Calu3 (cell line): ENCODE data around the gene FGF14. TPM values are rescaled to one million over a fixed set of nuclear protein-coding genes. Genes with fewer than 3 reads are reported as not detected.

Experiments
- BruUV-seq: library from RNA; stranded (reverse); fragments of 400-500 nt; replicated peaks from 2 replicates; lab custom pipeline; 2021; lab: Mats Ljungman, UMichigan
- CTCF ChIA-PET: fragments of 300-600 bp; sonication (Branson Sonifier 250); formaldehyde crosslinking; loops from one replicate; lab custom pipeline; 2022; ENCODE audit warnings: antibody characterized with exemption; lab: Charles Lee
- DNase-seq: peaks from one replicate; pipeline ENCODE4 v3.0.0; 2022
- H3K27ac Mint-ChIP-seq: one replicate; pipeline ENCODE4 v1.8.0; 2022; ENCODE audit warnings: mixed read lengths; ENCODE audit not compliant: unreplicated experiment
- H3K27me3 Mint-ChIP-seq: one replicate; pipeline ENCODE4 v1.8.0; 2022; ENCODE audit warnings: mixed read lengths; ENCODE audit not compliant: unreplicated experiment
- H3K36me3 Mint-ChIP-seq: one replicate; pipeline ENCODE4 v1.8.0; 2022; ENCODE audit warnings: mild to moderate bottlenecking, moderate library complexity, mixed read lengths; ENCODE audit not compliant: insufficient read depth, unreplicated experiment
- H3K4me1 Mint-ChIP-seq: one replicate; pipeline ENCODE4 v1.8.0; 2022; ENCODE audit warnings: mild to moderate bottlenecking, low read depth, mixed read lengths; ENCODE audit not compliant: unreplicated experiment
- H3K4me3 Mint-ChIP-seq: one replicate; pipeline ENCODE4 v1.8.0; 2022; ENCODE audit warnings: mild to moderate bottlenecking, low read depth, moderate library complexity, mixed read lengths; ENCODE audit not compliant: unreplicated experiment
- H3K9me3 Mint-ChIP-seq: one replicate; pipeline ENCODE4 v1.8.0; 2022; ENCODE audit warnings: low read depth, mixed read lengths; ENCODE audit not compliant: unreplicated experiment
- intact Hi-C: fragments of 100-400 bp; cut with micrococcal nuclease; formaldehyde crosslinking; loops from one replicate; pipeline ENCODE4 v1.10.0; 2022; ENCODE audit not compliant: unreplicated experiment
- total RNA-seq: library from RNA; stranded (reverse); gene quantifications from 2 replicates; pipeline ENCODE4 v1.2.3, GENCODE V29; 2022
- TF ChIP-seq, protein P1 (sequence below): fragments of 200-600 bp; IDR thresholded peaks from one replicate; pipeline ENCODE4 v1.8.0; 2022; ENCODE audit warnings: antibody characterized with exemption; ENCODE audit not compliant: unreplicated experiment

FGF14 gene
- total RNA-seq, 1 experiment from 2014 or later, result 0.21 TPM

GRCh38 chr13:101977475-101977874, 424.4 kb downstream of the FGF14 start:
- Mint-ChIP-seq H3K36me3 (no peaks in the 10 kb centered on the region), H3K27ac (no peak overlapping the region), H3K9me3 (no peaks in the 10 kb centered on the region), H3K4me3 (no peak overlapping the region), H3K27me3 (no peaks in the 10 kb centered on the region), H3K4me1 (no peaks in the 10 kb centered on the region)
- no peak for DNase-seq
- no TSS peak for BruUV-seq
- intact Hi-C loops, result no loop called here
- CTCF ChIA-PET, result no interaction called here
- TF ChIP-seq, protein P1, sequence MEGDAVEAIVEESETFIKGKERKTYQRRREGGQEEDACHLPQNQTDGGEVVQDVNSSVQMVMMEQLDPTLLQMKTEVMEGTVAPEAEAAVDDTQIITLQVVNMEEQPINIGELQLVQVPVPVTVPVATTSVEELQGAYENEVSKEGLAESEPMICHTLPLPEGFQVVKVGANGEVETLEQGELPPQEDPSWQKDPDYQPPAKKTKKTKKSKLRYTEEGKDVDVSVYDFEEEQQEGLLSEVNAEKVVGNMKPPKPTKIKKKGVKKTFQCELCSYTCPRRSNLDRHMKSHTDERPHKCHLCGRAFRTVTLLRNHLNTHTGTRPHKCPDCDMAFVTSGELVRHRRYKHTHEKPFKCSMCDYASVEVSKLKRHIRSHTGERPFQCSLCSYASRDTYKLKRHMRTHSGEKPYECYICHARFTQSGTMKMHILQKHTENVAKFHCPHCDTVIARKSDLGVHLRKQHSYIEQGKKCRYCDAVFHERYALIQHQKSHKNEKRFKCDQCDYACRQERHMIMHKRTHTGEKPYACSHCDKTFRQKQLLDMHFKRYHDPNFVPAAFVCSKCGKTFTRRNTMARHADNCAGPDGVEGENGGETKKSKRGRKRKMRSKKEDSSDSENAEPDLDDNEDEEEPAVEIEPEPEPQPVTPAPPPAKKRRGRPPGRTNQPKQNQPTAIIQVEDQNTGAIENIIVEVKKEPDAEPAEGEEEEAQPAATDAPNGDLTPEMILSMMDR, result no peak

DNA sequence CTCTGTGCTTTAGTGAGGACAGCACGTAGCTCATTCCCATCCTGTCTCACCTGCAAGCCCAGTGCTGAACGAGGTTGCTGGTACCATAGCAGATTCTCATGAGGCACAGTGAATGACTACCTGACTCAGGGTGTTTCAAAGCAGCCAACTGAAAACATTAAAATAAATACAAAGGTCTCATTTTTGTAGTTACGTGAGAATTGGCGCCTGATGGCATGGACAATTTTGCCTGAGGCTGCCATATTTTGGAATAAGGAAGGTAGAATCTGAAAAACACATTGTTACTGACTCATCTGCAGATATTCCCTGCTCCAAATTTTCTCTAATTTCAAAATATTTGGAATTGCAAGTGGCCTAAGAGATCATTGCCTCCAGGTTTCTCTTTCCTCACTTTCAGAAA, 429.7 kb downstream of the FGF14 start:
- intact Hi-C loops, result no loop called here
- no peaks in the 10 kb centered on the region for H3K9me3 Mint-ChIP-seq
- H3K36me3 Mint-ChIP-seq, result no peaks in the 10 kb centered on the region
- no peak for DNase-seq
- no peaks in the 10 kb centered on the region for H3K27me3 Mint-ChIP-seq
- TF ChIP-seq, protein P1, result no peak
- no peak overlapping the region for H3K4me3 Mint-ChIP-seq
- no peaks in the 10 kb centered on the region for H3K4me1 Mint-ChIP-seq
- H3K27ac Mint-ChIP-seq, result no peak overlapping the region
- no TSS peak for BruUV-seq
- CTCF ChIA-PET, result no interaction called here

DNA sequence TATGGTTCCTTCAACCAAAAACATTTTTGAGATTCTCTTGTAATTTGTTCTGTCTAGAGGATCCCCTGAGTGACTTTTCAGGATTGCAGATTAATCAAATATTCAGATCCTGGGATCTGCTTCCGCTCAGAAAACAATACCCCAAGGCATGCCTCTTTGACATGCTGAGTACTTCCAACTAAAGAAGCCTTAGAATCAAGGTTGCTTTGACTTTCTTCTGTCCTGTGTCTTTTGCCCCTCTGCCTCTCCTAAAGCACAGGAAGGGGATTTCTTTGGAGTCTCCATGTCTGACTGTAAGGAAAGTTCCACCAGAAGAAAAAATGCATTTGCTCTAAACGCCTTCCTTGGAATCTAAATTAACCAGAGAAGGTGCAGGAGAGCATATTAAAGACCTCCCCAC, 431.5 kb downstream of the FGF14 start:
- intact Hi-C loops, result no loop called here
- CTCF ChIA-PET, result no interaction called here
- Mint-ChIP-seq H3K9me3 (no peaks in the 10 kb centered on the region), H3K36me3 (no peaks in the 10 kb centered on the region), H3K27ac (no peak overlapping the region), H3K27me3 (no peaks in the 10 kb centered on the region), H3K4me3 (no peak overlapping the region), H3K4me1 (no peaks in the 10 kb centered on the region)
- TF ChIP-seq, protein P1, result no peak
- no peak for DNase-seq
- no TSS peak for BruUV-seq

DNA sequence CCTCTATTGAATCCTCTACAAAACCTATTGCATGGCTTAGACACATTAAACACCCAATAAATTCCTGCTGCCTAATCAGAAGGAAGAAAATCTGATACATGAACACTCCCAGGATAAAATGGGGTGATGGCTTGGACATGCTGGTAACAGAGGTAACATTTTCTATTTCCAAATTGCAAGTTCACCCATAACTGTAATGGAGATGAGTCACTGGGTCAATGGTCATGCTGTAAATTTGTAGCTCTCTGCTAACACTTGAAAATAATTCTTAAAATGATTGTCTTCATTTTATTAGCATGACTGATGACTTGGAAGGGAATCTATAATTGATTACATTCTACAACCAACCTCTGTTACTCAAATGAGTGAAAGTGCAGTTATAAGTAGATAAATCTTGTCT, 434.1 kb downstream of the FGF14 start:
- Mint-ChIP-seq H3K36me3 (no peaks in the 10 kb centered on the region), H3K4me3 (no peak overlapping the region), H3K27me3 (no peaks in the 10 kb centered on the region), H3K27ac (no peak overlapping the region), H3K4me1 (no peaks in the 10 kb centered on the region), H3K9me3 (no peaks in the 10 kb centered on the region)
- intact Hi-C loops, result no loop called here
- CTCF ChIA-PET, result no interaction called here
- no TSS peak for BruUV-seq
- TF ChIP-seq, protein P1, result no peak
- no peak for DNase-seq

GRCh38 chr13:101967216-101967615, 434.6 kb downstream of the FGF14 start:
- intact Hi-C loops, result no loop called here
- no peaks in the 10 kb centered on the region for H3K36me3 Mint-ChIP-seq

More at GRCh38 chr13:101967216-101967615, 434.6 kb downstream of the FGF14 start:
- H3K4me3 Mint-ChIP-seq, result no peak overlapping the region
- no TSS peak for BruUV-seq
- no peaks in the 10 kb centered on the region for H3K27me3 Mint-ChIP-seq
- H3K9me3 Mint-ChIP-seq, result no peaks in the 10 kb centered on the region
- DNase-seq, result no peak
- CTCF ChIA-PET, result no interaction called here
- no peak overlapping the region for H3K27ac Mint-ChIP-seq
- H3K4me1 Mint-ChIP-seq, result no peaks in the 10 kb centered on the region
- TF ChIP-seq, protein P1, result no peak
